PC-3 (cell line): Measurements from ENCODE around the gene CRYAA.

ENCODE experiments used
- CTCF ChIP-seq: fragments of 300-600 bp; sonication (generic); conservative IDR thresholded peaks from 2 replicates; pipeline ENCODE4 v1.5.1; 2017; ENCODE audit warnings: antibody characterized with exemption, low read depth, mild to moderate bottlenecking, low read length
- EZH2phosphoT487 ChIP-seq: fragments of 300-600 bp; sonication (generic); IDR thresholded peaks from 2 replicates; pipeline ENCODE4 v1.6.1; 2018; ENCODE audit warnings: mild to moderate bottlenecking, antibody characterized with exemption, low read length, borderline replicate concordance

DNA sequence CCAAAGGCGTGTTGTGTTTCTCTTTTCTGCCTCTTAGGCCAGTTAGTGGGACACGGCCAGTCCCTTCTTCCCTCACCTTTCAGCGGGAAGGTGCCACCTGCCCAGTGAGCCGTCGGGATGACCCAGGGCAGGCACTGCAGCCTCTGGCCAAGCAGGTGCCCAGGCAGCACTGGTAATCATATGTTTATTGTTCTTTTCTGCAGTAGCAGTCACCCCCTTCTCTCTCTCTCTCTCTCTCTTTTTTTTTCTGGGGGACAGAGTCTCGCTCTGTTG lies 38.2 kb downstream of the CRYAA start:
- no peak for TF ChIP-seq CTCF
- TF ChIP-seq EZH2phosphoT487: no peak
